Fibroblast of lung (primary cell): ENCODE results near the gene ZNF385B. TPM values are rescaled to one million over a fixed set of nuclear protein-coding genes. Genes with fewer than 3 reads are reported as not detected.
"Not testable (repeated sequence)": the region's sequence is repeated elsewhere in the genome, so short reads cannot be mapped to it uniquely, and the experiment has no call there.

ENCODE experiments used
- DNase-seq, 2 donors: peaks; one replicate each; pipeline versions ENCODE4 v3.0.0 to v3.0.0-alpha.2; 2010; ENCODE audit warnings: low read depth in 2 of 2
- H2AFZ ChIP-seq: 2 replicates; pipeline ENCODE4 v1.5.1; 2012; ENCODE audit warnings: low read length, control low read depth, inconsistent platforms
- H3K27ac ChIP-seq: 2 replicates; pipeline ENCODE4 v1.5.1; 2011; ENCODE audit warnings: low read length, control low read depth; ENCODE audit not compliant: insufficient read depth
- H3K27me3 ChIP-seq: 2 replicates; pipeline ENCODE4 v1.5.1; 2011; ENCODE audit warnings: mild to moderate bottlenecking, low read length; ENCODE audit not compliant: control insufficient read depth, insufficient read depth
- H3K36me3 ChIP-seq: 2 replicates; pipeline ENCODE4 v1.5.1; 2011; ENCODE audit warnings: low read length; ENCODE audit not compliant: control insufficient read depth, insufficient read depth
- H3K4me1 ChIP-seq: 2 replicates; pipeline ENCODE4 v1.5.1; 2011; ENCODE audit warnings: low read length; ENCODE audit not compliant: control insufficient read depth, insufficient read depth; ENCODE audit errors: extremely low read depth
- H3K4me2 ChIP-seq: 2 replicates; pipeline ENCODE4 v1.5.1; 2011; ENCODE audit warnings: low read length, control low read depth; ENCODE audit not compliant: insufficient read depth; ENCODE audit errors: extremely low read depth
- H3K4me3 ChIP-seq, 4 experiments: fragments of 200-600 bp in 1 of 4; sonication (generic) in 1 of 4; replicated peaks in 1 of 4; 2 replicates each; pipeline ENCODE4 v1.5.1; 2011 to 2016; ENCODE audit warnings: low read length in 4 of 4, low read depth in 3 of 4, mild to moderate bottlenecking in 3 of 4, control low read depth in 2 of 4, inconsistent platforms in 1 of 4, mixed read lengths in 1 of 4; ENCODE audit not compliant: insufficient read depth in 1 of 4; ENCODE audit errors: control extremely low read depth in 1 of 4
- H3K79me2 ChIP-seq: 2 replicates; pipeline ENCODE4 v1.5.1; 2012; ENCODE audit warnings: mild to moderate bottlenecking, low read length, inconsistent platforms; ENCODE audit not compliant: control insufficient read depth, insufficient read depth
- H3K9ac ChIP-seq: 2 replicates; pipeline ENCODE4 v1.5.1; 2011; ENCODE audit warnings: mild to moderate bottlenecking, low read length, control low read depth; ENCODE audit not compliant: insufficient read depth
- H3K9me3 ChIP-seq: 2 replicates; pipeline ENCODE4 v1.5.1; 2012; ENCODE audit warnings: low read depth, low read length; ENCODE audit not compliant: control insufficient read depth, insufficient read depth
- H4K20me1 ChIP-seq: 2 replicates; pipeline ENCODE4 v1.5.1; 2011; ENCODE audit warnings: low read length; ENCODE audit not compliant: control insufficient read depth, insufficient read depth; ENCODE audit errors: extremely low read depth
- CTCF ChIP-seq, 2 donors: IDR thresholded peaks in 1 of 2; conservative IDR thresholded peaks in 1 of 2; 1 replicate in 1 of 2; 2 replicates in 1 of 2; pipeline ENCODE4 v1.5.1; 2011 to 2012; ENCODE audit warnings: low read length in 2 of 2, control low read depth in 1 of 2, inconsistent platforms in 1 of 2, low read depth in 1 of 2, mild to moderate bottlenecking in 1 of 2
- EZH2 ChIP-seq: IDR thresholded peaks from 2 replicates; pipeline ENCODE4 v1.5.1; 2012; ENCODE audit warnings: low read length, control low read depth, mild to moderate bottlenecking; ENCODE audit errors: missing control alignments
- polyA plus RNA-seq, 2 donors: library from polyadenylated mRNA; depleted of rRNA in 1 of 2; stranded (reverse) in 1 of 2; unstranded in 1 of 2; fragments of >200 nt; gene quantifications; 2 replicates each; pipeline ENCODE4 v1.2.1, GENCODE V29; 2011 to 2012; ENCODE audit warnings: missing spikeins in 1 of 2
- total RNA-seq: library from RNA; depleted of rRNA; stranded (reverse); fragments of >200 nt; gene quantifications from 2 replicates; pipeline ENCODE4 v1.2.1, GENCODE V29; 2014

ZNF385B gene
- total and polyA plus RNA-seq, 2 donors (not counting 1 experiment from before 2014, with no cell fraction given), result 0.06 TPM; not detected in 1

- no peaks in the 10 kb centered on the region for H3K4me1 ChIP-seq
- H3K36me3 ChIP-seq, result no peaks in the 10 kb centered on the region
- TF ChIP-seq EZH2, result no peak
- TF ChIP-seq CTCF (conservative IDR thresholded peaks at IDR 0.05 in 1 of 2, IDR thresholded peaks at IDR 0.05 in 1 of 2; ENCODE audit: low read depth in 1 of 2, low read length in 2 of 2), result no peak
- no peak overlapping the region for H3K27ac ChIP-seq
- no peak overlapping the region for H2AFZ ChIP-seq
- H3K9ac ChIP-seq, result no peak overlapping the region
- no peaks in the 10 kb centered on the region for H4K20me1 ChIP-seq
- H3K79me2 ChIP-seq, result no peaks in the 10 kb centered on the region
- no peak overlapping the region for H3K4me3 ChIP-seq
- H3K4me2 ChIP-seq, result no peak overlapping the region
- DNase-seq, result no peak
- no peaks in the 10 kb centered on the region for H3K9me3 ChIP-seq
- no peaks in the 10 kb centered on the region for H3K27me3 ChIP-seq
Measured at GRCh38 chr2:179787601-179788000, 73.8 kb downstream of the ZNF385B start.

- H2AFZ ChIP-seq, result no peak overlapping the region
- no peak for DNase-seq
- H4K20me1 ChIP-seq, result no peaks in the 10 kb centered on the region
- no peak overlapping the region for H3K9ac ChIP-seq
- no peaks in the 10 kb centered on the region for H3K27me3 ChIP-seq
- no peaks in the 10 kb centered on the region for H3K9me3 ChIP-seq
- no peak overlapping the region for H3K4me2 ChIP-seq
- H3K27ac ChIP-seq, result no peak overlapping the region
- TF ChIP-seq CTCF (conservative IDR thresholded peaks at IDR 0.05 in 1 of 2, IDR thresholded peaks at IDR 0.05 in 1 of 2; ENCODE audit: low read depth in 1 of 2, low read length in 2 of 2) (no peak), EZH2 (no peak)
- no peak overlapping the region for H3K4me3 ChIP-seq
- no peaks in the 10 kb centered on the region for H3K79me2 ChIP-seq
- no peaks in the 10 kb centered on the region for H3K36me3 ChIP-seq
- no peaks in the 10 kb centered on the region for H3K4me1 ChIP-seq
Measured at GRCh38 chr2:179785902-179786301, 75.5 kb downstream of the ZNF385B start.

- H4K20me1 ChIP-seq, H3K4me1 ChIP-seq, H3K27me3 ChIP-seq, H3K4me2 ChIP-seq, DNase-seq, H3K27ac ChIP-seq, H3K9me3 ChIP-seq, H3K4me3 ChIP-seq, H3K36me3 ChIP-seq, H3K9ac ChIP-seq, H2AFZ ChIP-seq, H3K79me2 ChIP-seq: not testable (repeated sequence)
Measured at GRCh38 chr2:179782346-179782745, 79.1 kb downstream of the ZNF385B start.
